Motor neuron (in vitro differentiated cells): ENCODE measurements around the gene CD28. TPM values are rescaled to one million over a fixed set of nuclear protein-coding genes. Genes with fewer than 3 reads are reported as not detected.
"Not testable (repeated sequence)": the region's sequence is repeated elsewhere in the genome, so short reads cannot be mapped to it uniquely, and the experiment has no call there.

Experiments
- ATAC-seq, 8 experiments: fragments of 200-7000 bp; cut with Tn5 transposase; replicated peaks in 6 of 8; 2 replicates each; pipeline ENCODE4 v1.8.0; 2021; ENCODE audit warnings: mild to moderate bottlenecking in 8 of 8, moderate library complexity in 8 of 8
- H3K27ac ChIP-seq, 2 donors: fragments of 250-450 bp; sonication (Bioruptor Pico); 2 replicates each; pipeline ENCODE4 v1.9.0; 2021; ENCODE audit warnings: antibody characterized with exemption in 2 of 2, mild to moderate bottlenecking in 2 of 2, moderate library complexity in 1 of 2
- H3K4me1 ChIP-seq, 2 donors: fragments of 250-450 bp; sonication (Bioruptor Pico); replicated peaks in 1 of 2; 2 replicates each; pipeline ENCODE4 v1.6.1; 2021; ENCODE audit warnings: antibody characterized with exemption in 2 of 2, mild to moderate bottlenecking in 2 of 2, moderate library complexity in 1 of 2
- H3K4me3 ChIP-seq, 5 donors: fragments of 250-450 bp; sonication (Bioruptor Pico); 2 replicates each; pipeline ENCODE4 v1.9.0; 2021; ENCODE audit warnings: antibody characterized with exemption in 5 of 5, mild to moderate bottlenecking in 5 of 5, moderate library complexity in 4 of 5
- WGBS, 10 experiments: fragments of 450-650 bp; shearing (Covaris generic); methylation state at CpG; one replicate each; pipeline ENCODE4 v1.0.0; 2022; 5-methylcytosine and 5-hydroxymethylcytosine counted together
- in situ Hi-C, 9 experiments: fragments of 400-800 bp; cut with MboI; loops; one replicate each; pipeline ENCODE4 v1.15.0; 2021; ENCODE audit warnings: low sequenced_read_pairs in 9 of 9, low pct_unique_long_range_greater_than_20kb in 2 of 9; ENCODE audit not compliant: unreplicated experiment in 9 of 9
- total RNA-seq, 8 experiments: library from RNA; unstranded; fragments of 300-600 nt; gene quantifications; 2 replicates each; pipeline versions ENCODE4 v1.2.3 to v1.2.4, GENCODE V29; 2022

Gene CD28
- total RNA-seq, 8 experiments from 2014 or later: 0.05 to 0.33 (median 0.09) TPM; not detected in 2

GRCh38 chr2:203772456-203773165 lies 66.2 kb downstream of the CD28 start:
- Histone ChIP-seq H3K27ac (no peak overlapping the region), H3K4me3 (no peak overlapping the region), H3K4me1 (no peaks in the 10 kb centered on the region)
- no peak for ATAC-seq
- WGBS, 10 experiments: 46 to 100% (median 85%) methylated on average over 1 to 4 of the region's 4 CpGs
- in situ Hi-C loops: no loop called here

DNA sequence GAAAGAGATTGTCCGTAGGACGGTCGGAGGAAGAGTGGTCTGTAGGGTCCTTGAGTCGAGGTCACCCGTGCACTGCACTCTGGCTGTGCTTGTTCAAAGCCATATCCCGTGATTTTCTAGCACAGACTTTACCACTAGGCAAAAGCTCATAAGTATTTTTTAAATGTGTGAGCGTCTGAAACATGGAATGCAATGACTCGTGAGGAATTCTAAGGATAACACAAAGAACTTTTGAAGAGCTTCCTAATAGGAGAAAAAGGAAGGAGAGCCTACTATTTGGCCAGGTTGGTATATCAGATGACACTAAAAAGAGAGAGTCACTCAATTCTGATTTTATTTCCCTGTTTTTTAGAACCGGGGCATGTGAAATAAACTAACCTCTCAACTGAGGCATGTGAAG lies 68.3 kb downstream of the CD28 start:
- H3K4me1 ChIP-seq: no peaks in the 10 kb centered on the region
- in situ Hi-C loops: no loop called here
- 47 to 100% (median 84%) methylated on average over 2 to 9 of the region's 9 CpGs; no CpG with 5 or more reads in 1 of the 10 experiments for WGBS, 10 experiments
- H3K27ac ChIP-seq: no peak overlapping the region
- no peak overlapping the region for H3K4me3 ChIP-seq
- ATAC-seq: no peak

DNA sequence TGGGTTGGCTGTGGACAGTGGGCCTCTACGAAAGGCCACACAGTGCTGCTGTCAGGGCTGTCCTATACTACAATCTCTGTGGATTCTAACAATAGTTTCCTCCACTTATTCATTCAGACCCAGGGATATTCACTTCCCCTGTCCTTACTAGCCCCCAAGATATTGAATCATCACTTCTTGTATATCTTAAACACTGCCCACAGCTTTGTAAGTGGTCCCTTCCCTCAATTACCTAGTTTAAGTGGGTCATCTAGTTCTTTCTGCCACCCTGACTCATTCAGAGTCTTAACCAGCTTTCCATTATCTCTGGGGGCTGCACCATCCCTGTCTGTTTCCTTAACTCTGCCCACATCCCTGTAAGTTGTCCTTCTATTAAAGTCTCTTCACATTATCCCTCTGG lies 69.2 kb downstream of the CD28 start:
- no peaks in the 10 kb centered on the region for H3K4me1 ChIP-seq
- no peak for ATAC-seq
- 40 to 83% (median 72%) methylated on average over 1 of the region's 1 CpG; no CpG with 5 or more reads in 6 of the 10 experiments for WGBS, 10 experiments
- in situ Hi-C loops: no loop called here
- no peak overlapping the region for H3K4me3 ChIP-seq
- no peak overlapping the region for H3K27ac ChIP-seq

- ATAC-seq: no peak
- Histone ChIP-seq H3K4me1 (no peaks in the 10 kb centered on the region), H3K27ac (no peak overlapping the region), H3K4me3 (no peak overlapping the region)
- in situ Hi-C loops: no loop called here
- 48 to 100% (median 84%) methylated on average over 1 to 5 of the region's 5 CpGs for WGBS, 10 experiments
These were observed 70.6 kb downstream of the CD28 start for GRCh38 chr2:203777030-203777429.

DNA sequence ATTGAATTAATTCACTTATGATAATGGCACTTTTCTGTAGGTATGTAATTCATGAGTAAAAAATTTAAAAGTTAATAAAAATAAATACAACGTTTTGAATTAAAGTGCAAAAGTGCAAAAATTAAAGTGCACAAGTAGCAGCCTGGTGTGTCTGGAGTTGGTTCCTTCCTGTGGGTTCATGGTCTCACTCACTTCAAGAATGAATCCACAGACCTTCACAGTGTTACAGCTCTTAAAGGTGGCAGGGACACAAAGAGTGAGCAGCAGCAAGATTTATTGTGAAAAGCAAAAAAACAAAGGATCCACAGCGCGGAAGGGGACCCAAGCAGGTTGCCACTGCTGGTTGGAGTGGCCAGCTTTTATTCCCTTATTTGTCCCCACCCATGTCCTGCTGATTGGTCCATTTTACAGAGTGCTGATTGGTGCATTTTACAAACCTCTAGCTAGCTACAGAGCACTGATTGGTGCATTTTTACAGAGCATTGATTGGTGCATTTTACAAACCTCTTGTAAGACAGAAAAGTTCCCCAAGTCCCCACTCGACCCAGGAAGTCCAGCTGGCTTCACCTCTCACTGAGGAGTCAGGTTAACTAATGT lies 73.1 kb downstream of the CD28 start:
- ATAC-seq, in situ Hi-C loops, H3K4me3 ChIP-seq, H3K27ac ChIP-seq, H3K4me1 ChIP-seq: not testable (repeated sequence)
- WGBS, 10 experiments: 50 to 88% (median 74%) methylated on average over 1 to 4 of the region's 4 CpGs; no CpG with 5 or more reads in 2 of the 10 experiments

- ATAC-seq: no peak
- Histone ChIP-seq H3K4me1 (no peaks in the 10 kb centered on the region), H3K27ac (no peak overlapping the region), H3K4me3 (no peak overlapping the region)
- in situ Hi-C loops: no loop called here
These were observed 73.8 kb downstream of the CD28 start for GRCh38 chr2:203780231-203780630.

DNA sequence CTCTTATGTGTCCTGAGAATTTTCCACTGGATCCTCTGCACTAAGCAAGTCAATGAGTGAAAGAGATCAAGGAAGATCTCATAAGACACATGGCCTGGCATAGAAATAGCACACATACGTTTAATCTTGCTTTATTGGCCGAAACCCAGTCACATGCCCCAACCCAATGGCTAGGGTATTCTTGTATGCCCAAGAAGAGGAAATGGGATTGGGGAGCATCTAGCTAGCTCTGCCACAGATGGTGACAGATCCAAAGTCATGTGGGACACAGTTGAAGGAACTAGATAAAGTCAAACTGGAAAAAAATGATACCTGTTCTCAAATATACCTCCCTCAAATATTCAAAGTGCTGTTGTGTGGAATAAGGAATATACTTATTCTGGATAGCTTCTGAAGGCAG lies 74.7 kb downstream of the CD28 start:
- in situ Hi-C loops: no loop called here
- Histone ChIP-seq H3K4me1 (no peaks in the 10 kb centered on the region), H3K27ac (no peak overlapping the region), H3K4me3 (no peak overlapping the region)
- no peak for ATAC-seq
- 58 to 100% (median 87%) methylated on average over 1 to 2 of the region's 2 CpGs; no CpG with 5 or more reads in 4 of the 10 experiments for WGBS, 10 experiments

GRCh38 chr2:203782262-203782976 lies 76.0 kb downstream of the CD28 start:
- H3K4me1 ChIP-seq: peaks cover 0 to 7% of the 10 kb centered on the region in 2 donors
- WGBS, 10 experiments: 0 to 71% (median 36%) methylated on average over 1 to 5 of the region's 5 CpGs; no CpG with 5 or more reads in 2 of the 10 experiments
- in situ Hi-C loops: no loop called here
- ATAC-seq: peak; percentile 63 to 98 (median 87)
- H3K27ac ChIP-seq: no peak overlapping the region
- no peak overlapping the region for H3K4me3 ChIP-seq

DNA sequence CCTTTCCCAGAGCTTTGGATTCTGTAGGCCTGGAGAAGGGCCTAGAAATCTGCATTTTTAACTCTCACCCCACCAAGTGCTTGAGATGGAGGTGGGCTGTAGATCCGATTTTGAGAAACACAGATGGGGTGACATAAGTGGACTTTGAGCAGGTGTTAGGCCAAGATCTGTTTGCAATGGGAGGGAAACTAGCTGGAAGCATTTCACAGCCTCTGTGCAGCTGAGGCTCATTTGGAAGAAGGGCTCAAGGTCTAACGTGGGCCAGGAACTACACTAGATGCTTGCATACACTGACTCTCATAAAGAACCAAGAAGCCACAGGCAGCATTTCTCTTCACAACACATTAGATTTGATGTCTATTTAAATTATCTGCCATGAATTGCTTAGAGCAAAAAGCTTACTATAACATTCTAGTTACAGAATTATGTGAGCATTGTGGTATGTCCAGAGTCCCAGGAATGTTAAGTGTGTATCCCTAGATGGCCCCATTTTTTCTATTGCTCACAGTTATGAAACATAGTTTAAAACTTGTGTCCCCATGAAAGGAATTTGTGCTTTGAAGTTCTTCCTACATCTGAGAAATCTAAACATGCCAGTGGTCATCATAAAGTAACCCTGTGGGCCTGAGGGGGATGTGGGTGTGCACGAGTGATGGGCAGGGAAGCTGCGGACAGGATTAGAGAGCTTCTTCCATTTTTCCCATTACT lies 77.2 kb downstream of the CD28 start:
- peak in 1 of 8 experiments; percentile 59 for ATAC-seq
- in situ Hi-C loops: no loop called here
- H3K27ac ChIP-seq: no peak overlapping the region
- no peak overlapping the region for H3K4me3 ChIP-seq
- peaks cover 0 to 7% of the 10 kb centered on the region in 2 donors for H3K4me1 ChIP-seq
- WGBS, 10 experiments: 20 to 100% (median 82%) methylated on average over 1 to 2 of the region's 4 CpGs; no CpG with 5 or more reads in 5 of the 10 experiments

DNA sequence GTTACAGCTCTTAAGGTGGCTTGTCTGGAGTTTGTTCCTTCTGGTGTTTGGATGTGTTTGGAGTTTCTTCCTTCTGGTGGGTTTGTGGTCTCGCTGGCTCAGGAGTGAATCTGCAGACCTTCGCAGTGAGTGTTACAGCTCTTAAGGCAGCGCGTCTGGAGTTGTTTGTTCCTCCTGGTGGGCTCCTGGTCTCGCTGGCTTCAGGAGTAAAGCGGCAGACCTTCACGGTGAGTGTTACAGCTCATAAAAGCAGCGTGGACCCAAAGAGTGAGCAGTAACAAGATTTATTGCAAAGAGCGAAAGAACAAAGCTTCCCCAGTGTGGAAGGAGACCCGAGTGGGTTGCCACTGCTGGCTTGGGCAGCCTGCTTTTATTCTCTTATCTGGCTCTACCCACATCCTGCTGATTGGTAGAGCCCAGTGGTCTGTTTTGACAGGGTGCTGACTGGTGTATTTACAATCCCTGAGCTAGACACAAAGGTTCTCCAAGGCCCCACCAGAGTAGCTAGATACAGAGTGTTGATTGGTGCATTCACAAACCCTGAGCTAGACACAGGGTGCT lies 78.4 kb downstream of the CD28 start:
- H3K4me1 ChIP-seq, in situ Hi-C loops, ATAC-seq, H3K4me3 ChIP-seq, H3K27ac ChIP-seq: not testable (repeated sequence)
- WGBS, 10 experiments: 71 to 90% (median 88%) methylated on average over 3 to 7 of the region's 10 CpGs; no CpG with 5 or more reads in 3 of the 10 experiments

DNA sequence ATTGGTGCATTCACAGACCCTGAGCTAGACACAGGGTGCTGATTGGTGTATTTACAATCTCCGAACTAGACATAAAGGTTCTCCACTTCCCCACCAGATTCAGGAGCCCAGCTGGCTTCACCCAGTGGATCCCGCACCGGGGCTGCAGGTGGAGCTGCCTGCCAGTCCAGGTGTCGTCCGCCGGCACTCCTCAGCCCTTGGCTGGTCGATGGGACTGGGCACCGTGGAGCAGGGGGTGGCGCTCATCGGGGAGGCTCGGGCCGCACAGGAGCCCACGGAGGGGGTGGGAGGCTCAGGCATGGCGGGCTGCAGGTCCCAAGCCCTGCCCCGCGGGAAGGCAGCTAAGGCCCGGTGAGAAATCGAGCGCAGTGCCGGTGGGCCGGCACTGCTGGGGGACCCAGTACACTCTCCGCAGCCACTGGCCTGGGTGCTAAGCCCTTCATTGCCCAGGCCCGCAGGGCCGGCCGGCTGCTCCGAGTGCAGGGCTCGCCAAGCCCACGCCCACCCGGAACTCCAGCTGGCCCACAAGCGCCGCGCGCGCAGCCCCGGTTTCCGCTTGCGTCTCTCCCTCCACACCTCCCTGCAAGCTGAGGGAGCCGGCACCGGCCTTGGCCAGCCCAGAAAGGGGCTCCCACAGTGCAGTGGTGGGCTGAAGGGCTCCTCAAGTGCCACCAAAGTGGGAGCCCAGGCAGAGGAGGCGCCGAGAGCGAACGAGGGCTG lies 79.1 kb downstream of the CD28 start:
- H3K4me1 ChIP-seq, in situ Hi-C loops, H3K27ac ChIP-seq, H3K4me3 ChIP-seq, ATAC-seq: not testable (repeated sequence)
- WGBS, 10 experiments: 96% methylated on average over 4 of the region's 43 CpGs; no CpG with 5 or more reads in 8 of the 10 experiments
